H1 (cell line): ENCODE data around the gene SLC12A4. TPM values are rescaled to one million over a fixed set of nuclear protein-coding genes. Genes with fewer than 3 reads are reported as not detected.

Experiments used
- CTCF ChIA-PET: fragments of 300-600 bp; sonication (Branson Sonifier 250); formaldehyde crosslinking; loops from one replicate; lab custom pipeline; 2021; ENCODE audit not compliant: partially characterized antibody; lab: Charles Lee
- POLR2A ChIA-PET: fragments of 300-600 bp; sonication (Branson Sonifier 250); formaldehyde crosslinking; loops from one replicate; lab custom pipeline; 2021; ENCODE audit warnings: inconsistent platforms; ENCODE audit not compliant: partially characterized antibody; lab: Charles Lee
- DNase-seq, 2 experiments: peaks; one replicate each; pipeline versions ENCODE4 v3.0.0 to v3.0.0-alpha.2; 2010 to 2022; ENCODE audit warnings: low spot score in 2 of 2, low read depth in 1 of 2, mixed read lengths in 1 of 2
- FAIRE-seq: peaks from 2 replicates; lab custom pipeline; 2011; peaks lifted over from hg19 to GRCh38; lab: Jason Lieb, UNC
- H2AFZ ChIP-seq: 2 replicates; pipeline ENCODE4 v1.8.1; 2012; ENCODE audit warnings: low read length, inconsistent platforms
- H2AK5ac ChIP-seq: 2 replicates; pipeline ENCODE4 v1.6.1; 2013; ENCODE audit warnings: low read depth, low read length
- H2BK120ac ChIP-seq: replicated peaks from 2 replicates; pipeline ENCODE3; 2013; ENCODE audit warnings: low read depth, low read length, inconsistent platforms
- H2BK12ac ChIP-seq: 2 replicates; pipeline ENCODE4 v1.6.1; 2013; ENCODE audit warnings: low read depth, low read length
- H2BK15ac ChIP-seq: 2 replicates; pipeline ENCODE4 v1.6.1; 2013; ENCODE audit warnings: low read length
- H2BK20ac ChIP-seq: 2 replicates; pipeline ENCODE4 v1.6.1; 2013; ENCODE audit warnings: low read length
- H2BK5ac ChIP-seq: 2 replicates; pipeline ENCODE4 v1.6.1; 2013; ENCODE audit warnings: low read depth, low read length
- H3K14ac ChIP-seq: 2 replicates; pipeline ENCODE4 v1.6.1; 2013; ENCODE audit warnings: inconsistent platforms; ENCODE audit not compliant: insufficient read length
- H3K18ac ChIP-seq: 2 replicates; pipeline ENCODE4 v1.6.1; 2013; ENCODE audit warnings: low read length; ENCODE audit errors: extremely low read depth
- H3K23ac ChIP-seq: 2 replicates; pipeline ENCODE4 v1.6.1; 2013; ENCODE audit warnings: inconsistent platforms; ENCODE audit not compliant: insufficient read length
- H3K23me2 ChIP-seq: 2 replicates; pipeline ENCODE4 v1.6.1; 2013; ENCODE audit warnings: low read depth, low read length
- H3K27ac ChIP-seq: 2 replicates; pipeline ENCODE4 v1.6.1; 2011; ENCODE audit warnings: low read depth, low read length, inconsistent platforms
- H3K27me3 ChIP-seq, 4 experiments: replicated peaks in 1 of 4; 1 replicate in 1 of 4; 2 replicates in 3 of 4; pipeline versions ENCODE4 v1.6.1 to v1.8.1; 2011 to 2013; ENCODE audit warnings: low read length in 3 of 4, mild to moderate bottlenecking in 3 of 4, inconsistent platforms in 2 of 4, mixed read lengths in 2 of 4, moderate library complexity in 1 of 4; ENCODE audit not compliant: control insufficient read depth in 3 of 4, insufficient read depth in 3 of 4; ENCODE audit errors: extremely low read depth in 1 of 4
- H3K36me3 ChIP-seq, 4 experiments: 2 replicates each; pipeline versions ENCODE4 v1.6.1 to v1.8.1; 2011 to 2013; ENCODE audit warnings: mild to moderate bottlenecking in 4 of 4, low read length in 3 of 4, moderate library complexity in 2 of 4, control low read depth in 1 of 4, inconsistent platforms in 1 of 4; ENCODE audit not compliant: insufficient read depth in 4 of 4, control insufficient read depth in 2 of 4
- H3K4ac ChIP-seq: replicated peaks from 2 replicates; pipeline ENCODE3; 2013; ENCODE audit warnings: low read length, low read depth, mixed read lengths, inconsistent platforms; ENCODE audit not compliant: insufficient read length
- H3K4me1 ChIP-seq, 4 experiments: replicated peaks in 1 of 4; 1 replicate in 1 of 4; 2 replicates in 3 of 4; pipeline versions ENCODE4 v1.6.1 to v1.8.1; 2011 to 2013; ENCODE audit warnings: low read length in 3 of 4, inconsistent platforms in 2 of 4, mixed read lengths in 1 of 4; ENCODE audit not compliant: insufficient read depth in 4 of 4, control insufficient read depth in 3 of 4
- H3K4me2 ChIP-seq, 2 experiments: 2 replicates each; pipeline versions ENCODE4 v1.6.1 to v1.8.1; 2011 to 2013; ENCODE audit warnings: low read depth in 2 of 2, low read length in 2 of 2, control low read depth in 1 of 2, inconsistent platforms in 1 of 2, mild to moderate bottlenecking in 1 of 2; ENCODE audit not compliant: insufficient read depth in 1 of 2
- H3K4me3 ChIP-seq, 4 experiments: fragments of 200-600, 300-600 bp in 1 of 4; sonication (generic), shearing (Covaris generic), sonication (Bioruptor Twin) in 1 of 4; 2 replicates each; pipeline versions ENCODE4 v1.5.1 to v1.8.1; 2011 to 2016; ENCODE audit warnings: low read length in 4 of 4, low read depth in 3 of 4, control low read depth in 2 of 4, inconsistent platforms in 2 of 4, mild to moderate bottlenecking in 2 of 4, mixed read lengths in 1 of 4, moderate library complexity in 1 of 4; ENCODE audit not compliant: insufficient read depth in 2 of 4; ENCODE audit errors: extremely low read depth in 1 of 4
- H3K56ac ChIP-seq: replicated peaks from 2 replicates; pipeline ENCODE3; 2013; ENCODE audit warnings: low read depth, mild to moderate bottlenecking, mixed read lengths, low read length, inconsistent platforms; ENCODE audit not compliant: insufficient read length
- H3K79me1 ChIP-seq: 2 replicates; pipeline ENCODE4 v1.6.1; 2013; ENCODE audit warnings: low read depth, low read length, control low read depth
- H3K79me2 ChIP-seq, 2 experiments: 2 replicates each; pipeline versions ENCODE4 v1.6.1 to v1.8.1; 2012 to 2013; ENCODE audit warnings: low read length in 2 of 2, mild to moderate bottlenecking in 2 of 2, inconsistent platforms in 1 of 2; ENCODE audit not compliant: insufficient read depth in 2 of 2, control insufficient read depth in 1 of 2
- H3K9ac ChIP-seq, 4 experiments: replicated peaks in 1 of 4; 1 replicate in 1 of 4; 2 replicates in 3 of 4; pipeline versions ENCODE4 v1.6.1 to v1.8.1; 2011 to 2013; ENCODE audit warnings: low read depth in 3 of 4, low read length in 3 of 4, control low read depth in 2 of 4, mild to moderate bottlenecking in 2 of 4, moderate library complexity in 2 of 4, inconsistent platforms in 1 of 4; ENCODE audit errors: extremely low read depth in 1 of 4
- H3K9me3 ChIP-seq, 2 experiments: 2 replicates each; pipeline versions ENCODE4 v1.6.1 to v1.8.1; 2012 to 2013; ENCODE audit warnings: mild to moderate bottlenecking in 2 of 2, moderate library complexity in 2 of 2, control low read depth in 1 of 2, inconsistent platforms in 1 of 2, low read depth in 1 of 2, low read length in 1 of 2, mixed read lengths in 1 of 2; ENCODE audit not compliant: insufficient read depth in 2 of 2
- H4K20me1 ChIP-seq, 2 experiments: replicated peaks in 1 of 2; 2 replicates each; pipeline versions ENCODE3 to v1.8.1; 2011 to 2013; ENCODE audit warnings: inconsistent platforms in 2 of 2, low read length in 2 of 2, mild to moderate bottlenecking in 1 of 2; ENCODE audit not compliant: insufficient read depth in 2 of 2, control insufficient read depth in 1 of 2
- H4K5ac ChIP-seq: 2 replicates; pipeline ENCODE4 v1.6.1; 2013; ENCODE audit warnings: low read length, low read depth, mixed read lengths, inconsistent platforms; ENCODE audit not compliant: insufficient read length
- H4K8ac ChIP-seq: 2 replicates; pipeline ENCODE4 v1.8.0; 2013; ENCODE audit warnings: mild to moderate bottlenecking, moderate library complexity, low read length, inconsistent platforms; ENCODE audit not compliant: insufficient read depth; ENCODE audit errors: extremely low read depth
- H4K91ac ChIP-seq: replicated peaks from 2 replicates; pipeline ENCODE3; 2013; ENCODE audit warnings: low read length, mixed read lengths, inconsistent platforms; ENCODE audit not compliant: insufficient read length
- CHD2 ChIP-seq: IDR thresholded peaks from 2 replicates; pipeline ENCODE4 v1.6.1; 2012; ENCODE audit warnings: low read length, improper control_type of control experiment
- KDM4A ChIP-seq: IDR thresholded peaks from one replicate; pipeline ENCODE4 v1.7.1; 2012; ENCODE audit warnings: low read depth, mild to moderate bottlenecking, moderate library complexity, low read length, inconsistent platforms; ENCODE audit not compliant: severe bottlenecking
- KDM5A ChIP-seq: fragments of 200-600 bp; IDR thresholded peaks from 2 replicates; pipeline ENCODE4 v1.7.1; 2012; ENCODE audit warnings: mild to moderate bottlenecking, low read length, inconsistent platforms, mixed read lengths
- NANOG ChIP-seq: IDR thresholded peaks from 2 replicates; pipeline ENCODE4 v1.6.1; 2011; ENCODE audit warnings: low read length, low read depth, mild to moderate bottlenecking, inconsistent platforms; ENCODE audit not compliant: insufficient read depth, poor library complexity, severe bottlenecking
- NRF1 ChIP-seq: IDR thresholded peaks from 2 replicates; pipeline ENCODE4 v1.6.1; 2011; ENCODE audit warnings: mild to moderate bottlenecking, low read depth, low read length, improper control_type of control experiment
- PHF8 ChIP-seq: fragments of 200-600 bp; sonication (generic); conservative IDR thresholded peaks from 2 replicates; pipeline ENCODE4 v1.7.1; 2012; ENCODE audit warnings: low read depth, mild to moderate bottlenecking, inconsistent platforms, low read length, moderate library complexity
- RAD21 ChIP-seq, 2 experiments: IDR thresholded peaks in 1 of 2; conservative IDR thresholded peaks in 1 of 2; 2 replicates each; pipeline ENCODE4 v1.6.1; 2011; ENCODE audit warnings: low read depth in 2 of 2, low read length in 2 of 2, improper control_type of control experiment in 1 of 2, inconsistent platforms in 1 of 2, mild to moderate bottlenecking in 1 of 2, moderate library complexity in 1 of 2
- RFX5 ChIP-seq: IDR thresholded peaks from 2 replicates; pipeline ENCODE4 v1.6.1; 2011; ENCODE audit warnings: low read depth, low read length, improper control_type of control experiment, borderline replicate concordance
- SIX5 ChIP-seq: IDR thresholded peaks from 2 replicates; pipeline ENCODE4 v1.6.1; 2011; ENCODE audit warnings: mild to moderate bottlenecking, low read depth, low read length
- YY1 ChIP-seq: IDR thresholded peaks from 2 replicates; pipeline ENCODE4 v1.6.1; 2011; ENCODE audit warnings: low read depth, mild to moderate bottlenecking, low read length
- WGBS, 2 experiments: shearing (Covaris generic) in 1 of 2; methylation state at CpG; one replicate each; pipeline versions ENCODE4 v1.1.6 to v1.1.7; 2013 to 2015; ENCODE audit warnings: low lambda C conversion rate in 2 of 2, mixed read lengths in 2 of 2, inconsistent platforms in 1 of 2, low coverage in 1 of 2, missing lambda C conversion rate in 1 of 2; ENCODE audit not compliant: insufficient replicate concordance in 2 of 2, insufficient coverage in 1 of 2, insufficient read length in 1 of 2; ENCODE audit errors: extremely low coverage in 1 of 2, missing lambda C conversion rate in 1 of 2; 5-methylcytosine and 5-hydroxymethylcytosine counted together
- polyA plus RNA-seq, 7 experiments: library from polyadenylated mRNA; depleted of rRNA in 3 of 7; stranded (reverse) in 5 of 7; unstranded in 2 of 7; fragments of >200 nt in 5 of 7; fragments of 200-250 nt in 2 of 7; gene quantifications; 1 replicate in 5 of 7; 2 replicates in 1 of 7; 4 replicates in 1 of 7; pipeline versions ENCODE4 v1.2.1 to v1.2.3, GENCODE V29; 2011 to 2013; ENCODE audit warnings: missing spikeins in 2 of 7, mixed read lengths in 2 of 7
- total RNA-seq: library from RNA; stranded (reverse); fragmentation: NEBNext Ultra II Directional; extraction: Animal tissue kit (Norgen Biotek cat#: 25700); gene quantifications from 2 replicates; pipeline ENCODE4 v1.2.1, GENCODE V29; 2021
- TF ChIP-seq, protein P1 (sequence below): IDR thresholded peaks from 2 replicates; pipeline ENCODE4 v1.6.1; 2012; ENCODE audit warnings: low read length, inconsistent platforms

SLC12A4 gene
- total and polyA plus RNA-seq, 2 of the 8 experiments (the other 6 are each of a cell fraction or from before 2014, with no cell fraction given): 41.3 to 49.3 TPM

DNA sequence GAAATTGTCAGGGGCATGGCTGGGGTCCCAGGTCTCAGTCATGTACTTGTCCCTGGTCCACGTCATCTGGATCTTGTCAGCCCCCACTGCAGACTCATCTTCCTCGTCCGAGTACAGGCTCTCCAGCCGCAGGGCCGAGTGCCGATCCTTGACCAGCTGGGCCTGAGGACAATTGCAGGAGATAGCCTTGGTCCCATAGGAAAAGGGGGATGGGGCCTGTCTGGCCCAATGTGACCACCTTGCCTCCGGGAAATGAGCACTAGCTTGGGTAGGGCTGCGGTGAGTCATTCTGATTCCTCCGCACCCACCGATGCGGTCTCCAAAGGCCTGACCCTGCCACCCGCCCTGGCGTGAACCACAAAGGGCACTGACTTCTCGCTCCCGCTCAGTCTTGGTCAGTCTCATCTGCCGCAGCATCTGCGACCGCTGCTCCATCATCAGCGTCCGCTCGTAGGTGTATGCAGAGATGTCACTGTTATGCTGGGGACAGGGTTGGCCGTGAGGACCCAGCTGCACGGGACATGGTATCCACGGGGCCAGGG lies 23.0 kb downstream of the SLC12A4 start:
- no peak overlapping the region for H3K4me2 ChIP-seq
- H3K27me3 ChIP-seq: no peaks in the 10 kb centered on the region
- no peak overlapping the region for H2BK15ac ChIP-seq
- H2BK20ac ChIP-seq: no peak overlapping the region
- no peak overlapping the region for H4K5ac ChIP-seq
- no peak overlapping the region for H2BK12ac ChIP-seq
- POLR2A ChIA-PET: interaction anchor here (1.0 to 2.6 kb wide), 6 partner anchors 10 to 290 kb away, joined by 3 to 23 read pairs (median 3); partner anchors contain the start of genes DDX28, DPEP2NB, DUS2 and ESRP2
- H3K56ac ChIP-seq: no peak overlapping the region
- DNase-seq (no peak), FAIRE-seq (no peak)
- H4K20me1 ChIP-seq: peaks cover 15 to 41% of the 10 kb centered on the region in 2 experiments
- H3K14ac ChIP-seq: no peak overlapping the region
- no peak overlapping the region for H2BK5ac ChIP-seq
- no peak overlapping the region for H2AFZ ChIP-seq
- H4K8ac ChIP-seq: no peak overlapping the region
- H3K79me2 ChIP-seq: no peaks in the 10 kb centered on the region
- no peaks in the 10 kb centered on the region for H3K9me3 ChIP-seq
- no peak overlapping the region for H3K4me3 ChIP-seq
- no peak overlapping the region for H4K91ac ChIP-seq
- no peak overlapping the region; a peak in 1 of 7 replicates for H3K9ac ChIP-seq
- H3K36me3 ChIP-seq: peaks cover 5 to 44% (median 17%) of the 10 kb centered on the region in 4 experiments; a peak in 6 of 8 replicates
- 96% methylated on average over 24 of the region's 24 CpGs; no CpG with 5 or more reads in 1 of the 2 experiments for WGBS, 2 experiments
- H3K23me2 ChIP-seq: no peaks in the 10 kb centered on the region
- no peak overlapping the region for H3K4ac ChIP-seq
- TF ChIP-seq KDM5A: no peak
- TF ChIP-seq NANOG: no peak
- no peak for TF ChIP-seq YY1
- no peak for TF ChIP-seq NRF1
- TF ChIP-seq RFX5: no peak
- TF ChIP-seq RAD21 (IDR thresholded peaks at IDR 0.05 in 1 of 2, conservative IDR thresholded peaks at IDR 0.05 in 1 of 2; ENCODE audit: low read depth in 2 of 2, low read length in 2 of 2): no peak
- TF ChIP-seq, protein P1, sequence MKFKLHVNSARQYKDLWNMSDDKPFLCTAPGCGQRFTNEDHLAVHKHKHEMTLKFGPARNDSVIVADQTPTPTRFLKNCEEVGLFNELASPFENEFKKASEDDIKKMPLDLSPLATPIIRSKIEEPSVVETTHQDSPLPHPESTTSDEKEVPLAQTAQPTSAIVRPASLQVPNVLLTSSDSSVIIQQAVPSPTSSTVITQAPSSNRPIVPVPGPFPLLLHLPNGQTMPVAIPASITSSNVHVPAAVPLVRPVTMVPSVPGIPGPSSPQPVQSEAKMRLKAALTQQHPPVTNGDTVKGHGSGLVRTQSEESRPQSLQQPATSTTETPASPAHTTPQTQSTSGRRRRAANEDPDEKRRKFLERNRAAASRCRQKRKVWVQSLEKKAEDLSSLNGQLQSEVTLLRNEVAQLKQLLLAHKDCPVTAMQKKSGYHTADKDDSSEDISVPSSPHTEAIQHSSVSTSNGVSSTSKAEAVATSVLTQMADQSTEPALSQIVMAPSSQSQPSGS: no peak
- TF ChIP-seq KDM4A: no peak
- no peak for TF ChIP-seq PHF8
- TF ChIP-seq SIX5: no peak
- no peak for TF ChIP-seq CHD2
- H3K23ac ChIP-seq: no peak overlapping the region
- H2BK120ac ChIP-seq: no peak overlapping the region
- no peaks in the 10 kb centered on the region; a peak in 1 of 7 replicates for H3K4me1 ChIP-seq
- no peak overlapping the region for H2AK5ac ChIP-seq
- peaks cover 2% of the 10 kb centered on the region; the same call in 1 of the 2 replicates for H3K79me1 ChIP-seq
- no peak overlapping the region for H3K27ac ChIP-seq
- no peak overlapping the region for H3K18ac ChIP-seq
- CTCF ChIA-PET: interaction anchor here (0.6 to 27.1 kb wide), 5 partner anchors 9 to 504 kb away, joined by 3 to 623 read pairs (median 4); partner anchors contain the start of genes EDC4, NRN1L, PSKH1 and PSMB10
